Activated CD4-positive, alpha-beta T cell treated with anti-CD3 and anti-CD28 coated beads for 36 hours (primary cell): ENCODE results near the gene CYP1A1. TPM values are rescaled to one million over a fixed set of nuclear protein-coding genes. Genes with fewer than 3 reads are reported as not detected.

Experiments
- ATAC-seq: fragments of 200-7000 bp; cut with Tn5 transposase; one replicate; pipeline ENCODE4 v1.10.0; 2021; ENCODE audit warnings: mild to moderate bottlenecking, moderate library complexity
- CTCF ChIA-PET: fragments of 350-600 bp; sonication (Branson Sonifier 250); formaldehyde crosslinking; loops from one replicate; lab custom pipeline; 2021; ENCODE audit warnings: antibody characterized with exemption; lab: Charles Lee
- POLR2A ChIA-PET: fragments of 350-600 bp; sonication (Branson Sonifier 250); formaldehyde crosslinking; loops from one replicate; lab custom pipeline; 2021; ENCODE audit warnings: antibody characterized with exemption, inconsistent platforms; lab: Charles Lee
- DNase-seq: peaks from one replicate; pipeline ENCODE4 v3.0.0-alpha.2; 2020
- H3K27ac Mint-ChIP-seq: one replicate; pipeline ENCODE4 v1.8.0; 2021; ENCODE audit warnings: mixed read lengths
- H3K27me3 Mint-ChIP-seq: one replicate; pipeline ENCODE4 v1.8.0; 2021; ENCODE audit warnings: mixed read lengths
- H3K36me3 Mint-ChIP-seq: one replicate; pipeline ENCODE4 v1.8.0; 2021; ENCODE audit warnings: low read depth, mixed read lengths
- H3K4me1 Mint-ChIP-seq: one replicate; pipeline ENCODE4 v1.8.0; 2021; ENCODE audit warnings: mixed read lengths
- H3K4me3 Mint-ChIP-seq: one replicate; pipeline ENCODE4 v1.8.0; 2021; ENCODE audit warnings: mild to moderate bottlenecking, moderate library complexity, mixed read lengths
- H3K9me3 Mint-ChIP-seq: one replicate; pipeline ENCODE4 v1.8.0; 2021; ENCODE audit warnings: low read depth, mixed read lengths
- intact Hi-C, 2 experiments: fragments of 100-400 bp; cut with DNase I in 1 of 2; cut with micrococcal nuclease in 1 of 2; formaldehyde crosslinking; loops; one replicate each; pipeline versions ENCODE4 v1.14.2 to v1.15.1; 2022 to 2024; cut with DNase I, micrococcal nuclease
- total RNA-seq, 2 experiments: library from RNA; stranded (reverse); gene quantifications; one replicate each; pipeline ENCODE4 v1.2.3, GENCODE V29; 2021

CYP1A1 gene
- total RNA-seq, 2 experiments from 2014 or later, result 2.0 to 2.2 TPM

- ATAC-seq, result no peak
- no peaks in the 10 kb centered on the region for H3K36me3 Mint-ChIP-seq
Measured at GRCh38 chr15:74724570-74725224, 631 bp downstream of the CYP1A1 start.

GRCh38 chr15:74723754-74724334, 1.5 kb downstream of the CYP1A1 start:
- peaks cover 9% of the 10 kb centered on the region for H3K27me3 Mint-ChIP-seq
- intact Hi-C loops, result no loop called here

More at GRCh38 chr15:74724570-74725224, 631 bp downstream of the CYP1A1 start:
- ChIA-PET POLR2A (no interaction called here), CTCF (interaction anchor here (0.7 to 2.6 kb wide), 5 partner anchors 22 to 150 kb away, joined by 3 to 12 read pairs (median 5); no protein-coding TSS in a partner anchor)
- Mint-ChIP-seq H3K27me3 (peaks cover 9% of the 10 kb centered on the region), H3K4me1 (peaks cover 13% of the 10 kb centered on the region), H3K4me3 (peak overlapping the region; percentile 59), H3K9me3 (no peaks in the 10 kb centered on the region), H3K27ac (no peak overlapping the region)
- intact Hi-C loops, result no loop called here
- no peak for DNase-seq

GRCh38 chr15:74723187-74723586, 2.1 kb downstream of the CYP1A1 start:
- Mint-ChIP-seq H3K36me3 (no peaks in the 10 kb centered on the region), H3K9me3 (no peaks in the 10 kb centered on the region), H3K27me3 (peaks cover 9% of the 10 kb centered on the region), H3K27ac (no peak overlapping the region), H3K4me3 (no peak overlapping the region), H3K4me1 (peaks cover 13% of the 10 kb centered on the region)
- no peak for ATAC-seq
- intact Hi-C loops, result no loop called here
- POLR2A ChIA-PET, result interaction anchor here (0.6 kb wide), 1 partner anchor 645 kb away, joined by 6 read pairs; the partner anchor contains the start of gene MAN2C1
- DNase-seq, result no peak
- CTCF ChIA-PET, result interaction anchor here (0.6 to 2.6 kb wide), 3 partner anchors 39 to 275 kb away, joined by 3 to 8 read pairs (median 5); no protein-coding TSS in a partner anchor

More at GRCh38 chr15:74723754-74724334, 1.5 kb downstream of the CYP1A1 start:
- CTCF ChIA-PET, result interaction anchor here (0.6 to 2.6 kb wide), 5 partner anchors 21 to 275 kb away, joined by 3 to 12 read pairs (median 5); no protein-coding TSS in a partner anchor
- Mint-ChIP-seq H3K9me3 (no peaks in the 10 kb centered on the region), H3K27ac (no peak overlapping the region), H3K36me3 (no peaks in the 10 kb centered on the region), H3K4me3 (no peak overlapping the region), H3K4me1 (peaks cover 13% of the 10 kb centered on the region)
- ATAC-seq (peak; percentile 51), DNase-seq (no peak)
- POLR2A ChIA-PET, result interaction anchor here (0.6 kb wide), 1 partner anchor 644 kb away, joined by 6 read pairs; the partner anchor contains the start of gene MAN2C1

- H3K9me3 Mint-ChIP-seq, result no peaks in the 10 kb centered on the region
- CTCF ChIA-PET, result interaction anchor here (1.5 kb wide), 1 partner anchor 49 kb away, joined by 3 read pairs; no protein-coding TSS in a partner anchor
Measured at GRCh38 chr15:74722591-74722990, 2.7 kb downstream of the CYP1A1 start.

GRCh38 chr15:74716651-74717050, 8.7 kb downstream of the CYP1A1 start:
- no peaks in the 10 kb centered on the region for H3K9me3 Mint-ChIP-seq
- H3K27me3 Mint-ChIP-seq, result no peaks in the 10 kb centered on the region
- ATAC-seq, result no peak
- ChIA-PET CTCF (interaction anchor here (0.6 kb wide), 1 partner anchor 52 kb away, joined by 3 read pairs; no protein-coding TSS in a partner anchor), POLR2A (no interaction called here)
- intact Hi-C loops, result no loop called here
- H3K36me3 Mint-ChIP-seq, result no peaks in the 10 kb centered on the region
- DNase-seq, result no peak
- H3K4me1 Mint-ChIP-seq, result no peaks in the 10 kb centered on the region
- no peak overlapping the region for H3K4me3 Mint-ChIP-seq
- no peak overlapping the region for H3K27ac Mint-ChIP-seq

More at GRCh38 chr15:74722591-74722990, 2.7 kb downstream of the CYP1A1 start:
- no peak overlapping the region for H3K4me3 Mint-ChIP-seq
- no peak overlapping the region for H3K27ac Mint-ChIP-seq
- POLR2A ChIA-PET, result no interaction called here
- intact Hi-C loops, result no loop called here
- ATAC-seq (no peak), DNase-seq (no peak)
- H3K36me3 Mint-ChIP-seq, result no peaks in the 10 kb centered on the region
- peaks cover 13% of the 10 kb centered on the region for H3K4me1 Mint-ChIP-seq
- H3K27me3 Mint-ChIP-seq, result peaks cover 9% of the 10 kb centered on the region

- Mint-ChIP-seq H3K9me3 (no peaks in the 10 kb centered on the region), H3K27ac (no peak overlapping the region), H3K36me3 (no peaks in the 10 kb centered on the region), H3K27me3 (peaks cover 2% of the 10 kb centered on the region), H3K4me1 (no peaks in the 10 kb centered on the region), H3K4me3 (no peak overlapping the region)
- DNase-seq (no peak), ATAC-seq (no peak)
- ChIA-PET CTCF (no interaction called here), POLR2A (interaction anchor here (1.1 kb wide), 1 partner anchor 49 kb away, joined by 3 read pairs; no protein-coding TSS in a partner anchor)
- intact Hi-C loops, result no loop called here
Measured at GRCh38 chr15:74712311-74712710, 13.0 kb downstream of the CYP1A1 start.

- ChIA-PET CTCF (no interaction called here), POLR2A (no interaction called here)
- peaks cover 5% of the 10 kb centered on the region for H3K27me3 Mint-ChIP-seq
- H3K36me3 Mint-ChIP-seq, result no peaks in the 10 kb centered on the region
- no peak for DNase-seq
- no peaks in the 10 kb centered on the region for H3K9me3 Mint-ChIP-seq
- ATAC-seq, result no peak
- H3K4me1 Mint-ChIP-seq, result no peaks in the 10 kb centered on the region
- intact Hi-C loops, result no loop called here
- H3K4me3 Mint-ChIP-seq, result no peak overlapping the region
- no peak overlapping the region for H3K27ac Mint-ChIP-seq
Measured at GRCh38 chr15:74710319-74711094, 14.8 kb downstream of the CYP1A1 start.

- no peak overlapping the region for H3K4me3 Mint-ChIP-seq
- no peak overlapping the region for H3K27ac Mint-ChIP-seq
- ChIA-PET CTCF (interaction anchor here (0.9 kb wide), 1 partner anchor 192 kb away, joined by 3 read pairs; no protein-coding TSS in a partner anchor), POLR2A (no interaction called here)
- intact Hi-C loops, result no loop called here
- no peaks in the 10 kb centered on the region for H3K36me3 Mint-ChIP-seq
- ATAC-seq (no peak), DNase-seq (no peak)
- no peaks in the 10 kb centered on the region for H3K9me3 Mint-ChIP-seq
- peaks cover 5% of the 10 kb centered on the region for H3K27me3 Mint-ChIP-seq
- no peaks in the 10 kb centered on the region for H3K4me1 Mint-ChIP-seq
Measured at GRCh38 chr15:74709892-74710291, 15.4 kb downstream of the CYP1A1 start.

GRCh38 chr15:74709011-74709410, 16.3 kb downstream of the CYP1A1 start:
- DNase-seq, result no peak
- Mint-ChIP-seq H3K27ac (no peak overlapping the region), H3K4me3 (no peak overlapping the region), H3K4me1 (no peaks in the 10 kb centered on the region), H3K9me3 (no peaks in the 10 kb centered on the region), H3K27me3 (peaks cover 5% of the 10 kb centered on the region), H3K36me3 (no peaks in the 10 kb centered on the region)
- ATAC-seq, result no peak
- ChIA-PET POLR2A (no interaction called here), CTCF (no interaction called here)
- intact Hi-C loops, result no loop called here

- ChIA-PET POLR2A (no interaction called here), CTCF (interaction anchor here (0.6 to 1.3 kb wide), 6 partner anchors 23 to 798 kb away, joined by 3 to 4 read pairs (median 3); no protein-coding TSS in a partner anchor)
- Mint-ChIP-seq H3K9me3 (no peaks in the 10 kb centered on the region), H3K4me3 (peak overlapping the region; percentile 98), H3K27me3 (peaks cover 3% of the 10 kb centered on the region), H3K27ac (peak overlapping the region; percentile 99), H3K4me1 (peaks cover 27% of the 10 kb centered on the region), H3K36me3 (peaks cover 2% of the 10 kb centered on the region)
- intact Hi-C loops, result loop anchor here in 1 of 2 experiments (1.0 to 10.0 kb wide), 7 partner anchors 82 to 702 kb away; partner anchors contain the start of genes ARID3B, CLK3, COX5A and PML
- DNase-seq (no peak), ATAC-seq (no peak)
Measured at GRCh38 chr15:74696808-74697207, 28.5 kb downstream of the CYP1A1 start.

- DNase-seq (no peak), ATAC-seq (peak; percentile 28)
- no peaks in the 10 kb centered on the region for H3K9me3 Mint-ChIP-seq
- H3K36me3 Mint-ChIP-seq, result peaks cover 2% of the 10 kb centered on the region
- peak overlapping the region; percentile 98 for H3K4me3 Mint-ChIP-seq
- H3K27me3 Mint-ChIP-seq, result no peaks in the 10 kb centered on the region
- H3K4me1 Mint-ChIP-seq, result peaks cover 27% of the 10 kb centered on the region
- intact Hi-C loops, result loop anchor here in 1 of 2 experiments (1.0 to 10.0 kb wide), 7 partner anchors 81 to 702 kb away; partner anchors contain the start of genes ARID3B, CLK3, COX5A and PML
- peak overlapping the region; percentile 99 for H3K27ac Mint-ChIP-seq
- CTCF ChIA-PET, result interaction anchor here (0.6 to 1.3 kb wide), 7 partner anchors 23 to 797 kb away, joined by 3 to 4 read pairs (median 3); no protein-coding TSS in a partner anchor
- POLR2A ChIA-PET, result no interaction called here
Measured at GRCh38 chr15:74696398-74696729, 29.0 kb downstream of the CYP1A1 start.
